NT2/D1 (cell line): ENCODE results near the gene ELL2.
"Not testable (repeated sequence)": the region's sequence is repeated elsewhere in the genome, so short reads cannot be mapped to it uniquely, and the experiment has no call there.

ENCODE experiments used
- DNase-seq: peaks from one replicate; pipeline ENCODE4 v3.0.0-alpha.2; 2011; ENCODE audit warnings: low read depth, low spot score
- H3K27me3 ChIP-seq: 2 replicates; pipeline ENCODE4 v1.6.0; 2011; ENCODE audit warnings: mild to moderate bottlenecking; ENCODE audit not compliant: insufficient read length, insufficient read depth
- H3K36me3 ChIP-seq: 2 replicates; pipeline ENCODE4 v1.6.1; 2011; ENCODE audit warnings: mild to moderate bottlenecking, low read length, mixed read lengths; ENCODE audit not compliant: insufficient read depth, insufficient read length
- H3K4me1 ChIP-seq: 2 replicates; pipeline ENCODE4 v1.5.1; 2011; ENCODE audit not compliant: insufficient read depth, insufficient read length
- H3K4me3 ChIP-seq: 2 replicates; pipeline ENCODE4 v1.5.1; 2011; ENCODE audit warnings: low read depth; ENCODE audit not compliant: insufficient read length
- H3K9ac ChIP-seq: 2 replicates; pipeline ENCODE4 v1.6.0; 2011; ENCODE audit warnings: low read depth; ENCODE audit not compliant: insufficient read length
- H3K9me3 ChIP-seq: 2 replicates; pipeline ENCODE4 v1.5.1; 2011; ENCODE audit warnings: mild to moderate bottlenecking, low read length; ENCODE audit not compliant: insufficient read depth
- SUZ12 ChIP-seq: IDR thresholded peaks from 2 replicates; pipeline ENCODE4 v1.6.1; 2011; ENCODE audit not compliant: insufficient read length, insufficient read depth; ENCODE audit errors: extremely low read depth
- YY1 ChIP-seq: IDR thresholded peaks from 2 replicates; pipeline ENCODE4 v1.6.1; 2011; ENCODE audit not compliant: insufficient read length, insufficient read depth
- ZNF274 ChIP-seq: IDR thresholded peaks from 2 replicates; pipeline ENCODE4 v1.6.1; 2011; ENCODE audit warnings: mild to moderate bottlenecking, low read depth, low read length

ELL2 gene

DNA sequence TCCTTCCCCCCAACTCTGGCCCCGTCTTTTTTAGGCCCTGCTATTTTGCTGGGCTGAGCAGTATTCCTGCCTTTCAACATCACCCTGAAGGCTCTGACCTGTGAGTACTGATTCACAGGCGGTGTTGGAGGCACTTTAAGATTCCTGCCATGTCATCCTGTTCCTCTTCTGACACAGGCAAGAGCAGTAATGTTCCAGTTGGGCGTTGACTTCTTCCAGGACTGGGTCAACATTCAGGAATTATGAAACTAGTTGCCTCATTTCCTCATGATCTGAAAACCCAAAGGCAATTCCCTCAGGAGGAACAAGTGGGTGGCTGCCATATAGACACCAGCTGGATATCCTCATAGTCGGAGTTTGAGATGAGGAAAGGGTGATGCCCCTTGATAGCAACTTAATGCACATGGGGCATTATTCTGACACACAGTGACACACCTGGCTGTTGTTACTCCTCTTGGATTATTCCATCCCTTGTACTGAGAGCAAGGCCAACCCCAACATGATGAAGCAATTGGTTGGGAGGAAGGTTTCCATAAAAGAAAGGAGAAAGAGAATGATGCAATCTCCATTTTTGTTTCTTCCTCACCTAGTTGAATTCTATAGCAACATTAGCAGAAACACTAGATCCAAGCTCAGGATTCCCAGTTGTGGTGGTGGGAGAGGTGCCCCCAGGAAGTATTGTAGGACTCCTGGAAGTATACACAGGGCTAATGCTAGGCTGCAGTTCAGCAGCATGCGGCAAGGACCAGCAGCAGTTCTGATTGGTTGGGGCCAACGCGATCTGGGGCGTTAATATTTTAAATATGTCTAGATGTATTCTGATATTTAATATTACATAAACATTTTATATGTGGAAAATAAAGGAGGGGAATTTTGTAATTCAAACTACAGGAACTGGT, 119.5 kb downstream of the ELL2 start:
- no peaks in the 10 kb centered on the region for H3K4me1 ChIP-seq
- no peak overlapping the region for H3K4me3 ChIP-seq
- no peak overlapping the region for H3K9ac ChIP-seq

DNA sequence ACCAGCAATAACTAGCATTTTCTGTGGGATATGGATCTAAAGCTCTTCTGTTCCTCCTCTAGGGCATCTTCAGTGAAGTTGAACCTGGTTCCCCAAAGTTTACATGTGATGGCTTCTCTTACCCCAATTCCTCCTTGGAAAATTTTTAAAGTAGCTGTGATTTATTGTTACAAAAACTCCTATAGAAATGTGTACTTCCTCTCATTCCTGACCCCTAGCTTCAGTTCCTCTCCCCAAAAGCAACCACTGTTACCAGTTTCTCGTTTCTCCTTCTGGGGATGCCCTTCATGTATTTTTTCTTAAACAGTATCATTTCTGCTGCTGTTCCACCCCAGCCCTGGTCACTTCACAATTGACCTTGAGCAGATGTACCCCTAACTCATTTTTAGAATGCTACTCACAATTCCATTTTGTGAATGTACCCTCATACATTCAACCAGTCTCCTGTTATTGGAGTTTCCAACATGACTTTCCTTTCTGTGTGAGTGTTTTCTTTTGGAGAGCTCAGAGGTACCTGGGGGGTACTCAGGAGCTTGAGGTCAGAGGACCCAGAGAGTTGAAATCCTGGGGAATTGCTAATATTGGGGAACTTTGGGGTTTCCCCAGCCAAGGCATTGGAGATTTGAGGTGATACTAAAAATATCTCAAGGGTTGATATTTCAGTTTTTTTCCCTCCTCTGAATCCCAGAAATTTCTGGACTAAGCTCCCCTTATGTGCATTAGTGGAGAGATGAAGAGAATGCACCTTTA, 120.5 kb downstream of the ELL2 start:
- no peak overlapping the region for H3K9ac ChIP-seq
- no peaks in the 10 kb centered on the region for H3K27me3 ChIP-seq
- no peaks in the 10 kb centered on the region for H3K36me3 ChIP-seq
- H3K4me3 ChIP-seq, result no peak overlapping the region
- TF ChIP-seq YY1, result no peak
- no peak for TF ChIP-seq SUZ12
- TF ChIP-seq ZNF274, result no peak
- H3K4me1 ChIP-seq, result no peaks in the 10 kb centered on the region
- H3K9me3 ChIP-seq, result no peaks in the 10 kb centered on the region
- no peak for DNase-seq

More for the DNA sequence above, 119.5 kb downstream of the ELL2 start:
- Histone ChIP-seq H3K27me3 (no peaks in the 10 kb centered on the region), H3K9me3 (no peaks in the 10 kb centered on the region), H3K36me3 (no peaks in the 10 kb centered on the region)
- no peak for DNase-seq
- TF ChIP-seq ZNF274 (no peak), SUZ12 (no peak)

DNA sequence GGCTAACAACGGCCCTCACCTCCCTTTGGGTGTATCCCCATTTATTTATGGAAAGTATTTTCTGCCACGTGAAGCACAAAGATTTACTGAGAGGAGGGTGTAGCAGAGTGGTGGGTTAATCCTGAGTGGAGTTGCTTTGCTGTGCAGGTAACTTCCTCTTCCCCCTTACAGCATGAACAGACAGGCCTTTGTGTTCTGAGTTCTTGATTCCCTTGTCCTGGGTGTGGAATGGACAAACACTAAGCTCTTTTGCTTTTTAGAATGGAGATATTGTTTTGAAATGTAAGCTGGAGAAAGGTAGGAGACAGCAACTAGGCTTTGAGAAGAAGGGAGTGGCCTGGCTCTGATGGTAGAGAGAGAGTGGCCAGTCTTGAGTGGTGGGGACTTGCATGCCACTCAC, 122.0 kb downstream of the ELL2 start:
- H3K4me1 ChIP-seq, result no peaks in the 10 kb centered on the region
- H3K4me3 ChIP-seq, result no peak overlapping the region
- H3K9ac ChIP-seq, result no peak overlapping the region
- no peaks in the 10 kb centered on the region for H3K36me3 ChIP-seq
- TF ChIP-seq ZNF274, result no peak
- no peak for TF ChIP-seq SUZ12
- no peak for TF ChIP-seq YY1
- DNase-seq, result no peak
- H3K27me3 ChIP-seq, result no peaks in the 10 kb centered on the region
- H3K9me3 ChIP-seq, result no peaks in the 10 kb centered on the region

DNA sequence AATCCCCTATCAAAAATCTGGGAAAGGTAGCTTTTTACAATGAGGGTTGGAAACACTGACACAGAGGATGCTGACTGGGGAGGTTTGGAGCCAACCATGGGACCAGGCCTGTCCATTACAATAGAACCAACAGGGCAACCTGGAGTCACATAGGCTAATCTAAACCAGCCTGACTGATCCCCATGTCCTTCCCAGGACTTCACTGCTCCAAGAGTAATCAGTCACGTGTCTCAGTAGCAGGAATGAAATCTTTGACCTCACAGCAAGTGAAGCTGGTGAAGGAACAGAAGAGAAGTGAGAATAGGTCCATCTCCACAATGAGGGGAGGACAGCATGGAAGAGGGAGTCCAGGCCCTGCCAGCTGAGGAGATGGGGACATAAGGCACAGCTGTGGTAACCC, 123.1 kb downstream of the ELL2 start:
- Histone ChIP-seq H3K36me3 (no peaks in the 10 kb centered on the region), H3K4me3 (no peak overlapping the region), H3K27me3 (no peaks in the 10 kb centered on the region), H3K9me3 (no peaks in the 10 kb centered on the region), H3K4me1 (no peaks in the 10 kb centered on the region), H3K9ac (no peak overlapping the region)
- DNase-seq, result no peak
- TF ChIP-seq ZNF274 (no peak), YY1 (no peak), SUZ12 (no peak)

DNA sequence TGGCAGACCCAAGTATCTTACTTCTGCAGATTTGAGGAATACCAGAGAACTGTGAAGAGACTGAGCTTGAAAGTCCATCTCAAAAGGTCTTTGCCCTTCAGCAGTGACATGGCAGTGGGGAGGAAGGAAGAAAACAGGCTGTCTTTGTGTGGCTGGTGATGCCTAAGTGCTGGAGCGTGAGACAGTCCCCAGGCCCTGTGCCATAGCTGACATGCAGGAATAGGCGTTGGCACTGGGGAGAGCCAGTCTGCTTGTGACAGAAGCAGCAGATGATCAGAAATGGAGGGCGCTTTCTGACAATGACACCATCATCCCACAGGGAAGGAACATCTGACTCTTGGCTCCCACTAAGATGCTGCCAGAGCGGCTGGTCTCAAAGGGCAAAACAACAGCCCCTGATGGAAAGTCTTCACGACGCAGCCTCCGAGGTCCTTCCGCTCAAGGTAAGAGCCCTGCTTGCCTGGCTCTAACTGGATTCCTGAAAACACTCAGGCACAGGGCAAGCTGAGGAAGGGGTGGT, 123.6 kb downstream of the ELL2 start:
- no peak for TF ChIP-seq YY1
- no peak for TF ChIP-seq SUZ12
- no peak for TF ChIP-seq ZNF274
- no peaks in the 10 kb centered on the region for H3K36me3 ChIP-seq
- H3K27me3 ChIP-seq, result no peaks in the 10 kb centered on the region
- H3K9ac ChIP-seq, result no peak overlapping the region
- H3K4me3 ChIP-seq, result no peak overlapping the region
- no peaks in the 10 kb centered on the region for H3K4me1 ChIP-seq
- no peak for DNase-seq
- H3K9me3 ChIP-seq, result no peaks in the 10 kb centered on the region

DNA sequence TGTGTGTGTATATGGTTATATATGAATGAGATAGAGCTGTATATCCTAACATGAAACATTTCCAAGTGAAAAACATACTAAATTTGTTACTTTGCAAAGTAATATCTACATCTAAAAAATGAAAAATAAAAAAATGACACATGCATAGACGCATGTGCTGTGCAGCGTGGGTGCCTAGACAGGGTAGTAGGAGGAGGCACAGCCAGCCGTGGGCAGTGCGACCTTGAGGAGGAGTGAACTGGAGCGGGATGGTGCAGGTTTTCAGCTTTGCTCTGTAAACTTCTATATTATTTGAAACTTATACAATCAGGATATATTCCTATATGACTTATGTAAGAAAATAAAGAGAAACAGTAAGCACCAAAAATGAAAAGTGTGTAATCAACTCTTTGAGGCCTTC, 124.2 kb downstream of the ELL2 start:
- H3K27me3 ChIP-seq, result no peaks in the 10 kb centered on the region
- H3K9ac ChIP-seq, result no peak overlapping the region
- TF ChIP-seq YY1 (no peak), SUZ12 (no peak)
- no peak overlapping the region for H3K4me3 ChIP-seq
- DNase-seq, result no peak
- no peaks in the 10 kb centered on the region for H3K9me3 ChIP-seq
- no peaks in the 10 kb centered on the region for H3K36me3 ChIP-seq
- H3K4me1 ChIP-seq, result no peaks in the 10 kb centered on the region

DNA sequence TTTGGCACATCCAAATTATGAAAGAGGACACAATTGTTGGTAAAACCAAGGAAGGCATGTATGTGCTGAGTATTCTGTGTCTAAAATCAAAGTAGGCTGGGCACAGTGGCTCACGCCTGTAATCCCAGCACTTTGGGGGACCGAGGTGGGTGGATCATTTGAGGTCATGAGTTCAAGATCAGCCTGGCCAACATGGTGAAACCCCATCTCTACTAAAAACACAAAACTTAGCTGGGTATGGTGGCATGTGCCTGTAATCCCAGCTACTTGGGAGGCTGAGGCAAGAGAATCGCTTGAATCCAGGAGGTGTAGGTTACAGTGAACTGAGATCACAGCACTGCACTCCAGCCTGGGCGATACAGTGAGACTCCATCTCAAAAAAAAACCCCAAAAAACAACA, 124.7 kb downstream of the ELL2 start:
- H3K9me3 ChIP-seq, DNase-seq, H3K4me1 ChIP-seq, H3K4me3 ChIP-seq, H3K27me3 ChIP-seq, H3K9ac ChIP-seq, H3K36me3 ChIP-seq: not testable (repeated sequence)
